A549 (cell line): Measurements from ENCODE around the gene TEDC1. TPM values are rescaled to one million over a fixed set of nuclear protein-coding genes. Genes with fewer than 3 reads are reported as not detected.

Experiments used
- ATAC-seq, 2 experiments: fragments of 200-7000 bp in 1 of 2; fragments of >200 bp in 1 of 2; cut with Nextera tagmentation in 1 of 2; cut with Tn5 transposase in 1 of 2; 3 replicates each; pipeline versions ENCODE4 v1.8.0 to v1.9.1; 2018 to 2020; ENCODE audit warnings: mild to moderate bottlenecking in 1 of 2, moderate library complexity in 1 of 2
- CTCF ChIA-PET: fragments of 300-600 bp; sonication (Branson Sonifier 250); formaldehyde crosslinking; extraction: SDS; loops from one replicate; lab custom pipeline; 2021; ENCODE audit warnings: antibody characterized with exemption, inconsistent platforms; lab: Yijun Ruan, JAX
- POLR2A ChIA-PET: fragments of 350-600 bp; formaldehyde crosslinking; extraction: SDS; loops from one replicate; lab custom pipeline; 2021; ENCODE audit warnings: antibody characterized with exemption, inconsistent platforms; lab: Yijun Ruan, JAX
- DNase-seq, 2 experiments: peaks; one replicate each; pipeline versions ENCODE4 v3.0.0 to v3.0.0-alpha.2; 2011 to 2016; ENCODE audit warnings: low read depth in 1 of 2, low spot score in 1 of 2
- FAIRE-seq: peaks from 2 replicates; lab custom pipeline; 2011; peaks lifted over from hg19 to GRCh38; lab: Jason Lieb, UNC
- H3K27ac ChIP-seq, 2 experiments: fragments of >200 bp; sonication (Bioruptor Twin); formaldehyde crosslinking; 3 replicates each; pipeline ENCODE4 v1.5.1; 2016 to 2017
- H3K4me1 ChIP-seq: fragments of >200 bp; sonication (Bioruptor Twin); formaldehyde crosslinking; 3 replicates; pipeline ENCODE4 v1.6.1; 2016
- H3K4me2 ChIP-seq: fragments of >200 bp; sonication (Bioruptor Twin); formaldehyde crosslinking; 3 replicates; pipeline ENCODE4 v1.6.1; 2016
- H3K4me3 ChIP-seq: fragments of >200 bp; sonication (Bioruptor Twin); formaldehyde crosslinking; 3 replicates; pipeline ENCODE4 v1.5.1; 2016
- H3K9me3 ChIP-seq: fragments of >200 bp; sonication (Bioruptor Twin); formaldehyde crosslinking; 3 replicates; pipeline ENCODE4 v1.6.1; 2016
- EHF ChIP-seq: fragments of 250-450 bp; sonication (Bioruptor Pico); IDR thresholded peaks from 2 replicates; pipeline ENCODE4 v1.5.0; 2020; ENCODE audit warnings: mild to moderate bottlenecking
- EP300 ChIP-seq, 2 experiments: fragments of >200 bp; sonication (Bioruptor Twin); formaldehyde crosslinking; IDR thresholded peaks; 2 replicates in 1 of 2; 3 replicates in 1 of 2; pipeline ENCODE4 v1.6.1; 2016 to 2017
- ESRRA ChIP-seq: fragments of 150-350 bp; IDR thresholded peaks from 2 replicates; pipeline ENCODE4 v1.6.1; 2014; ENCODE audit warnings: mild to moderate bottlenecking, low read length, borderline replicate concordance
- FOSL2 ChIP-seq, 2 experiments: fragments of 450-650 bp in 1 of 2; fragments of >200 bp in 1 of 2; sonication (Bioruptor Twin) in 1 of 2; formaldehyde crosslinking; IDR thresholded peaks; 2 replicates each; pipeline versions ENCODE4 v1.5.0 to v1.6.1; 2016 to 2020; ENCODE audit warnings: mild to moderate bottlenecking in 1 of 2, moderate library complexity in 1 of 2
- GATA3 ChIP-seq: IDR thresholded peaks from 2 replicates; pipeline ENCODE4 v1.6.1; 2012; ENCODE audit warnings: borderline replicate concordance
- HDAC2 ChIP-seq: fragments of 200-600 bp; sonication (generic); IDR thresholded peaks from 2 replicates; pipeline ENCODE4 v1.6.1; 2016
- JUN ChIP-seq, 2 experiments: fragments of >200 bp; sonication (Bioruptor Twin); formaldehyde crosslinking; IDR thresholded peaks; 2 replicates in 1 of 2; 3 replicates in 1 of 2; pipeline ENCODE4 v1.6.1; 2016 to 2017
- JUNB ChIP-seq: fragments of >200 bp; sonication (Bioruptor Twin); formaldehyde crosslinking; IDR thresholded peaks from 2 replicates; pipeline ENCODE4 v1.6.1; 2016
- NPAS2 ChIP-seq: fragments of 250-450 bp; sonication (Bioruptor Pico); IDR thresholded peaks from 2 replicates; pipeline ENCODE4 v1.8.0; 2022; ENCODE audit warnings: mild to moderate bottlenecking, moderate library complexity, borderline replicate concordance
- NR3C1 ChIP-seq: fragments of >200 bp; sonication (Bioruptor Twin); formaldehyde crosslinking; IDR thresholded peaks from 3 replicates; pipeline ENCODE4 v1.6.1; 2017
- POLR2A ChIP-seq: IDR thresholded peaks from 2 replicates; pipeline ENCODE4 v1.6.1; 2012; ENCODE audit warnings: mild to moderate bottlenecking, low read length
- RCOR1 ChIP-seq: fragments of 150-350 bp; IDR thresholded peaks from 2 replicates; pipeline ENCODE4 v1.6.1; 2014; ENCODE audit warnings: antibody characterized with exemption, low read length, low read depth
- RNF2 ChIP-seq: fragments of 200-600 bp; sonication (generic); IDR thresholded peaks from 2 replicates; pipeline ENCODE4 v1.6.1; 2016; ENCODE audit warnings: low read depth, mild to moderate bottlenecking, antibody characterized with exemption, moderate library complexity, borderline replicate concordance
- SMC3 ChIP-seq: fragments of >200 bp; sonication (Bioruptor Twin); formaldehyde crosslinking; IDR thresholded peaks from 3 replicates; pipeline ENCODE4 v1.6.1; 2018; ENCODE audit warnings: inconsistent platforms
- TFCP2L1 ChIP-seq: fragments of 250-450 bp; sonication (Bioruptor Pico); IDR thresholded peaks from 2 replicates; pipeline ENCODE4 v1.5.0; 2021; ENCODE audit warnings: mild to moderate bottlenecking
- TP53 ChIP-seq: fragments of 250-450 bp; sonication (Bioruptor Pico); IDR thresholded peaks from 2 replicates; pipeline ENCODE4 v1.5.0; 2021; ENCODE audit warnings: mild to moderate bottlenecking, moderate library complexity
- ZNF302 ChIP-seq: fragments of 250-450 bp; sonication (Bioruptor Pico); IDR thresholded peaks from 2 replicates; pipeline ENCODE4 v1.9.0; 2021; ENCODE audit warnings: inconsistent platforms, mild to moderate bottlenecking, moderate library complexity
- ZSCAN20 ChIP-seq: fragments of 250-450 bp; sonication (Bioruptor Pico); IDR thresholded peaks from 2 replicates; pipeline ENCODE4 v1.8.0; 2022; ENCODE audit warnings: mild to moderate bottlenecking, moderate library complexity
- WGBS: methylation state at CpG from one replicate; pipeline ENCODE4 v1.1.6; 2017; ENCODE audit errors: missing lambda C conversion rate; 5-methylcytosine and 5-hydroxymethylcytosine counted together
- polyA plus RNA-seq, 4 experiments: library from polyadenylated mRNA; depleted of rRNA in 3 of 4; stranded (reverse); fragments of >200 nt; fragmentation: RNase III in 1 of 4; extraction: RNeasy Plus Mini Kit Qiagen cat#74134 plus additional on column Dnase treatment in 1 of 4; gene quantifications; 2 replicates in 3 of 4; 3 replicates in 1 of 4; pipeline ENCODE4 v1.2.3, GENCODE V29; 2011 to 2017
- TF ChIP-seq, protein P1 (sequence below): fragments of 150-350 bp; IDR thresholded peaks from 2 replicates; pipeline ENCODE4 v1.6.1; 2014; ENCODE audit warnings: low read depth, mild to moderate bottlenecking, low read length
- TF ChIP-seq, protein P2 (sequence below): IDR thresholded peaks from 2 replicates; pipeline ENCODE4 v1.6.1; 2012; ENCODE audit warnings: low read depth, borderline replicate concordance
- TF ChIP-seq, protein P3 (sequence below): fragments of >200 bp; sonication (Bioruptor Twin); formaldehyde crosslinking; IDR thresholded peaks from 3 replicates; pipeline ENCODE4 v1.6.1; 2016
- TF ChIP-seq, protein P4 (sequence below): fragments of 250-450 bp; sonication (Bioruptor Pico); IDR thresholded peaks from 2 replicates; pipeline ENCODE4 v1.5.0; 2020; ENCODE audit warnings: low read depth, mild to moderate bottlenecking, moderate library complexity
- TF ChIP-seq, protein P5 (sequence below): IDR thresholded peaks from 2 replicates; pipeline ENCODE4 v1.6.1; 2012

TEDC1 gene
- polyA plus RNA-seq, 2 of the 4 experiments (the other 2 are of a cell fraction): 12.7 to 39.6 TPM

DNA sequence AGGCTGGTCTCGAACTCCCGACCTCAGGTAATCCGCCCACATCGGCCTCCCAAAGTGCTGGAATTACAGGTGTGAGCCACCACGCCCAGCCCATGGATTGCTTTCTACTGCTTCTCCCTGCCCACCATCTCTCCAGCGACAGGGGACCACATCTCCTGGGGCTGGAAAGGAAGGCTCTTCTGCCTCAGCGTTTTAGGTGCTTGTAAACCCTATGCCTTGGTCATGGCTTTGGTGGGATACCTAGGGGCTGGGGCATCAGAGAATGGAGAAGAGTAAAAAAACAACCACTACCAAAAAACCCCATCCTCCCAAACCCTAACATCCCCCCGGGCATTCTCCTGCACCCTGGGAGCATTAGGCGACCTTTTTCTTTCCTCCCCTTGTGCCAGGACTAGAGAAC lies 34.3 kb downstream of the TEDC1 start:
- Histone ChIP-seq H3K9me3 (no peaks in the 10 kb centered on the region), H3K4me3 (no peak overlapping the region), H3K4me1 (peaks cover 21% of the 10 kb centered on the region), H3K27ac (no peak overlapping the region), H3K4me2 (peak overlapping the region; percentile 99)
- TF ChIP-seq ESRRA (no peak), SMC3 (no peak), EP300 (IDR thresholded peaks at IDR 0.05) (no peak), EHF (CRISPR knock-in tag) (no peak), GATA3 (no peak), NPAS2 (no peak), HDAC2 (no peak), POLR2A (no peak), JUN (IDR thresholded peaks at IDR 0.05) (no peak), TP53 (CRISPR knock-in tag) (no peak), JUNB (no peak), FOSL2 (IDR thresholded peaks at IDR 0.05) (no peak), FOSL2 (CRISPR knock-in tag; IDR thresholded peaks at IDR 0.05) (no peak), RNF2 (no peak), TFCP2L1 (CRISPR knock-in tag) (no peak), RCOR1 (no peak)
- TF ChIP-seq, protein P1, sequence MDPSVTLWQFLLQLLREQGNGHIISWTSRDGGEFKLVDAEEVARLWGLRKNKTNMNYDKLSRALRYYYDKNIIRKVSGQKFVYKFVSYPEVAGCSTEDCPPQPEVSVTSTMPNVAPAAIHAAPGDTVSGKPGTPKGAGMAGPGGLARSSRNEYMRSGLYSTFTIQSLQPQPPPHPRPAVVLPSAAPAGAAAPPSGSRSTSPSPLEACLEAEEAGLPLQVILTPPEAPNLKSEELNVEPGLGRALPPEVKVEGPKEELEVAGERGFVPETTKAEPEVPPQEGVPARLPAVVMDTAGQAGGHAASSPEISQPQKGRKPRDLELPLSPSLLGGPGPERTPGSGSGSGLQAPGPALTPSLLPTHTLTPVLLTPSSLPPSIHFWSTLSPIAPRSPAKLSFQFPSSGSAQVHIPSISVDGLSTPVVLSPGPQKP: no peak
- TF ChIP-seq, protein P2, sequence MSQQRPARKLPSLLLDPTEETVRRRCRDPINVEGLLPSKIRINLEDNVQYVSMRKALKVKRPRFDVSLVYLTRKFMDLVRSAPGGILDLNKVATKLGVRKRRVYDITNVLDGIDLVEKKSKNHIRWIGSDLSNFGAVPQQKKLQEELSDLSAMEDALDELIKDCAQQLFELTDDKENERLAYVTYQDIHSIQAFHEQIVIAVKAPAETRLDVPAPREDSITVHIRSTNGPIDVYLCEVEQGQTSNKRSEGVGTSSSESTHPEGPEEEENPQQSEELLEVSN: no peak
- DNase-seq: no peak
- POLR2A ChIA-PET: no interaction called here
- 91% methylated on average over 9 of the region's 9 CpGs for WGBS
- FAIRE-seq: no peak
- no peak for ATAC-seq
- CTCF ChIA-PET: interaction anchor here (1.5 to 2.1 kb wide), 3 partner anchors 13 to 45 kb away, joined by 4 to 7 read pairs (median 6); no protein-coding TSS in a partner anchor

DNA sequence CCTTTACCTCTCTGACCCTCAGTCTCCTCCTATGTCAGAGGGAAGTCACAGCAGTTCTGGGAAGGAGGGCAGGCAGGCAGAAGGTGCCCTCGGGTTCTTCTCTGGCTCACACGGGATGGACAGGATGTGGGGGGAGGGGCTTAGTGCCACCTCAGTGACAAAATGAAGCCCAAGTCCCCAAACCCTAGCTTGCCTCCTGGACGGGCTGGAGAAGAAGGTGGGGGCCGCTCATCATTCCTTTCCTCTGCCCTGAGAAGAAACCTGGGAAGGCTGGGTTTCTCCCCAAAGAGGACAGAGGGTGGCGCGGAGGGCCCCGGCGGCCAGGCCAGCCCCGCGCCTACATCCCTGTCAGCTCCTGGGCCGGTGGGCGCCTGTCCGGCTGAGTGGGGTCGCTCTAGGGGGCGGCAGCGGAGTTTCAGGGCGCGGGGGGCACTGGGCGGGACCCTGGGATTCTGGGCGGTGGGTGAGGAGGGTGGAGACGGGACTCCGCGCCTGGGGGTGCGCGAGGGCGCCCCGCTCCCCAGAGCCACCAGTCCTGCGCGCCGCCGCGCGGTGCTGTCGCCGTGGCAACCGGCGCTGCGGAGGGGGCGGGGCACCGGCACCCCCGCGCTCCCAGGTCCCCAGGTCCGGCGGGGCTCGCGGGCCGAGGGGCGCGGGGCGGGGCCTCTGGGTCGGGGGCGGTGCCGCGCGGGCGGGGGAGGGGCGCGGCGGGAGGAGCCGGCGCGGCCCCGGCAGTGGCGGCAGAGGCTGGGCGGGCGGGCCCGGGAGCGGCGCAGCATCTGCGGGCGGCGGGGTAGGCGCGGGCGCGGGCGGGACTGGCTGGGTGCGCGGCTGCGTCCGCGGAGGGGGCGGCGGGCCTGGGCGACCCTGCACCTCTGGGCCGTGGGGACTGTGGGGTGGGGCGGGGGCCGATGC lies 35.1 kb downstream of the TEDC1 start, which contains the start of gene TMEM121:
TSS of gene TMEM121 (plus strand) at position 723 of the 915 bp plus-strand sequence. CDS start 2,252 bp downstream, outside the sequence.
- no peak for TF ChIP-seq EHF (CRISPR knock-in tag)
- peak within 1 kb of the TSS; percentile 71 for H3K4me3 ChIP-seq
- no peak for FAIRE-seq
- H3K4me2 ChIP-seq: peak within 1 kb of the TSS; percentile 99
- peak; percentile 46 to 47 for DNase-seq
- CTCF ChIA-PET: interaction anchor here (1.5 to 2.1 kb wide), 3 partner anchors 12 to 45 kb away, joined by 4 to 7 read pairs (median 6); no protein-coding TSS in a partner anchor
- WGBS: 3% methylated on average over 7 of the region's 88 CpGs
- peaks cover 21% of the 10 kb centered on the region for H3K4me1 ChIP-seq
- H3K9me3 ChIP-seq: no peaks in the 10 kb centered on the region
- POLR2A ChIA-PET: no interaction called here
- ATAC-seq: peak; percentile 46 to 55
- H3K27ac ChIP-seq: peak within 1 kb of the TSS; percentile 72 to 92

DNA sequence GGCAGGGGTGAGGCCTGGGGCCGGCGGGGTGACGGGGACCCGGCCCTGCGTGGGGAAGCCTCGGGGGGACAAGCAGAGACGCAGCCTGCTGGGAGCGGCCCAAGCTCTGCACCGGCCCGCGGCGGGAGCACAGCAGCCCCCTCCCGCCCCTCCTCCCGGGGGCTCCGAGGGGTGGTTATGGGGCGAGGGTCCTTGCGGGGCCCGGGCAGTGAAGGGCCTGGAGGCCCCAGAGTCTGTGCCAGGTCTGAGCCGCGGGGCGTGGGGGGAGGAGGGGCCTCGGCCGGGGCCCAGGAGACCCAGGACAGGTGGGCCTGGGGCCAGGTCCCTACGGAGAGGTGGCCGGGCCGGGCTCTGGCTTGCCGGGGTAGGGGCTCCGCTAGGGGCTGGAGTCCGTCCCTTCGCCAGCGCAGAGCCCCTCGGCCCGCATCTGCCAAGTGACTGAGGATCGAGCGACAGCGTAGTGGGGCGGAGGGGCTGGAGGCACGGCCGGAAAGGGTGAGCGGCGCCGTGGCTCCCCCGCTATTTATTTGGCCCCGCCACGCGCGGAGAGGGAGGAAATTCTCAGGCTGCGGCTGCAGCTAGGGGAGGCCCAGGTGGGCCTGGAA lies 35.8 kb downstream of the TEDC1 start:
- no peak for DNase-seq
- peak overlapping the region; percentile 71 for H3K4me3 ChIP-seq
- FAIRE-seq: no peak
- H3K27ac ChIP-seq: peak overlapping the region; percentile 72 to 92
- ChIA-PET POLR2A (no interaction called here), CTCF (interaction anchor here (1.5 to 2.1 kb wide), 4 partner anchors 11 to 46 kb away, joined by 4 to 7 read pairs (median 6); no protein-coding TSS in a partner anchor)
- 88% methylated on average over 19 of the region's 48 CpGs for WGBS
- H3K4me2 ChIP-seq: peak overlapping the region; percentile 99
- H3K4me1 ChIP-seq: peaks cover 21% of the 10 kb centered on the region
- no peaks in the 10 kb centered on the region for H3K9me3 ChIP-seq
- peak; percentile 1 to 3; a peak in 1 of 6 replicates for ATAC-seq
- TF ChIP-seq ZSCAN20 (CRISPR knock-in tag) (no peak), NR3C1 (no peak), POLR2A (no peak), ZNF302 (CRISPR knock-in tag) (no peak), RNF2 (no peak), NPAS2 (no peak), FOSL2 (IDR thresholded peaks at IDR 0.05) (no peak), FOSL2 (CRISPR knock-in tag; IDR thresholded peaks at IDR 0.05) (no peak), TP53 (CRISPR knock-in tag) (no peak)
- TF ChIP-seq, protein P3, sequence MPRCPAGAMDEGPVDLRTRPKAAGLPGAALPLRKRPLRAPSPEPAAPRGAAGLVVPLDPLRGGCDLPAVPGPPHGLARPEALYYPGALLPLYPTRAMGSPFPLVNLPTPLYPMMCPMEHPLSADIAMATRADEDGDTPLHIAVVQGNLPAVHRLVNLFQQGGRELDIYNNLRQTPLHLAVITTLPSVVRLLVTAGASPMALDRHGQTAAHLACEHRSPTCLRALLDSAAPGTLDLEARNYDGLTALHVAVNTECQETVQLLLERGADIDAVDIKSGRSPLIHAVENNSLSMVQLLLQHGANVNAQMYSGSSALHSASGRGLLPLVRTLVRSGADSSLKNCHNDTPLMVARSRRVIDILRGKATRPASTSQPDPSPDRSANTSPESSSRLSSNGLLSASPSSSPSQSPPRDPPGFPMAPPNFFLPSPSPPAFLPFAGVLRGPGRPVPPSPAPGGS: no peak
- TF ChIP-seq, protein P4, sequence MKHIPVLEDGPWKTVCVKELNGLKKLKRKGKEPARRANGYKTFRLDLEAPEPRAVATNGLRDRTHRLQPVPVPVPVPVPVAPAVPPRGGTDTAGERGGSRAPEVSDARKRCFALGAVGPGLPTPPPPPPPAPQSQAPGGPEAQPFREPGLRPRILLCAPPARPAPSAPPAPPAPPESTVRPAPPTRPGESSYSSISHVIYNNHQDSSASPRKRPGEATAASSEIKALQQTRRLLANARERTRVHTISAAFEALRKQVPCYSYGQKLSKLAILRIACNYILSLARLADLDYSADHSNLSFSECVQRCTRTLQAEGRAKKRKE (CRISPR knock-in tag): no peak
- TF ChIP-seq, protein P5, sequence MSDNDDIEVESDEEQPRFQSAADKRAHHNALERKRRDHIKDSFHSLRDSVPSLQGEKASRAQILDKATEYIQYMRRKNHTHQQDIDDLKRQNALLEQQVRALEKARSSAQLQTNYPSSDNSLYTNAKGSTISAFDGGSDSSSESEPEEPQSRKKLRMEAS: no peak
